ENCODE results near the gene AMN. TPM values are rescaled to one million over a fixed set of nuclear protein-coding genes. Genes with fewer than 3 reads are reported as not detected.

Gene AMN
- total RNA-seq, 4 donors from 2014 or later = 0.11 to 0.32 TPM; not detected in 2

DNA sequence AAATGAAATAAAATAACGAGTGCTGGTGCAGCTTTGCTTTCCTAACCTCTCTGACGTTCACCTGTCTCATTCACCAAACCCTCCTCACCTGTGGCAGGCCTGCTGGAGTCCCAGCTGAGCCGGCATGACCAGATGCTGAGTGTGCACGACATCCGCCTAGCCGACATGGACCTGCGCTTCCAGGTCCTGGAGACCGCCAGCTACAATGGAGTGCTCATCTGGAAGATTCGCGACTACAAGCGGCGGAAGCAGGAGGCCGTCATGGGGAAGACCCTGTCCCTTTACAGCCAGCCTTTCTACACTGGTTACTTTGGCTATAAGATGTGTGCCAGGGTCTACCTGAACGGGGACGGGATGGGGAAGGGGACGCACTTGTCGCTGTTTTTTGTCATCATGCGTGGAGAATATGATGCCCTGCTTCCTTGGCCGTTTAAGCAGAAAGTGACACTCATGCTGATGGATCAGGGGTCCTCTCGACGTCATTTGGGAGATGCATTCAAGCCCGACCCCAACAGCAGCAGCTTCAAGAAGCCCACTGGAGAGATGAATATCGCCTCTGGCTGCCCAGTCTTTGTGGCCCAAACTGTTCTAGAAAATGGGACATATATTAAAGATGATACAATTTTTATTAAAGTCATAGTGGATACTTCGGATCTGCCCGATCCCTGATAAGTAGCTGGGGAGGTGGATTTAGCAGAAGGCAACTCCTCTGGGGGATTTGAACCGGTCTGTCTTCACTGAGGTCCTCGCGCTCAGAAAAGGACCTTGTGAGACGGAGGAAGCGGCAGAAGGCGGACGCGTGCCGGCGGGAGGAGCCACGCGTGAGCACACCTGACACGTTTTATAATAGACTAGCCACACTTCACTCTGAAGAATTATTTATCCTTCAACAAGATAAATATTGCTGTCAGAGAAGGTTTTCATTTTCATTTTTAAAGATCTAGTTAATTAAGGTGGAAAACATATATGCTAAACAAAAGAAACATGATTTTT lies 17.1 kb upstream of the AMN start:
- 95% methylated on average over 38 of the region's 38 CpGs for WGBS
- Histone ChIP-seq H3K9me3 (no peaks in the 10 kb centered on the region), H3K4me1 (no peaks in the 10 kb centered on the region), H3K36me3 (peaks cover 12 to 54% (median 27%) of the 10 kb centered on the region in 4 donors), H3K4me3 (no peak overlapping the region), H3K27me3 (no peaks in the 10 kb centered on the region), H3K27ac (replicated peaks in 1 of 4) (no peak overlapping the region)
- no peak for DNase-seq (ENCODE audit: extremely low spot score)
- TF ChIP-seq, protein P1, sequence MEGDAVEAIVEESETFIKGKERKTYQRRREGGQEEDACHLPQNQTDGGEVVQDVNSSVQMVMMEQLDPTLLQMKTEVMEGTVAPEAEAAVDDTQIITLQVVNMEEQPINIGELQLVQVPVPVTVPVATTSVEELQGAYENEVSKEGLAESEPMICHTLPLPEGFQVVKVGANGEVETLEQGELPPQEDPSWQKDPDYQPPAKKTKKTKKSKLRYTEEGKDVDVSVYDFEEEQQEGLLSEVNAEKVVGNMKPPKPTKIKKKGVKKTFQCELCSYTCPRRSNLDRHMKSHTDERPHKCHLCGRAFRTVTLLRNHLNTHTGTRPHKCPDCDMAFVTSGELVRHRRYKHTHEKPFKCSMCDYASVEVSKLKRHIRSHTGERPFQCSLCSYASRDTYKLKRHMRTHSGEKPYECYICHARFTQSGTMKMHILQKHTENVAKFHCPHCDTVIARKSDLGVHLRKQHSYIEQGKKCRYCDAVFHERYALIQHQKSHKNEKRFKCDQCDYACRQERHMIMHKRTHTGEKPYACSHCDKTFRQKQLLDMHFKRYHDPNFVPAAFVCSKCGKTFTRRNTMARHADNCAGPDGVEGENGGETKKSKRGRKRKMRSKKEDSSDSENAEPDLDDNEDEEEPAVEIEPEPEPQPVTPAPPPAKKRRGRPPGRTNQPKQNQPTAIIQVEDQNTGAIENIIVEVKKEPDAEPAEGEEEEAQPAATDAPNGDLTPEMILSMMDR (IDR thresholded peaks at IDR 0.05) = no peak
- no peak for TF ChIP-seq POLR2AphosphoS5 (IDR thresholded peaks at IDR 0.05)
- no peak for TF ChIP-seq POLR2A (IDR thresholded peaks at IDR 0.05; ENCODE audit: low read depth)
- TF ChIP-seq EP300 (IDR thresholded peaks at IDR 0.05) = no peak
- intact Hi-C loops (cut with DNase I) = no loop called here

DNA sequence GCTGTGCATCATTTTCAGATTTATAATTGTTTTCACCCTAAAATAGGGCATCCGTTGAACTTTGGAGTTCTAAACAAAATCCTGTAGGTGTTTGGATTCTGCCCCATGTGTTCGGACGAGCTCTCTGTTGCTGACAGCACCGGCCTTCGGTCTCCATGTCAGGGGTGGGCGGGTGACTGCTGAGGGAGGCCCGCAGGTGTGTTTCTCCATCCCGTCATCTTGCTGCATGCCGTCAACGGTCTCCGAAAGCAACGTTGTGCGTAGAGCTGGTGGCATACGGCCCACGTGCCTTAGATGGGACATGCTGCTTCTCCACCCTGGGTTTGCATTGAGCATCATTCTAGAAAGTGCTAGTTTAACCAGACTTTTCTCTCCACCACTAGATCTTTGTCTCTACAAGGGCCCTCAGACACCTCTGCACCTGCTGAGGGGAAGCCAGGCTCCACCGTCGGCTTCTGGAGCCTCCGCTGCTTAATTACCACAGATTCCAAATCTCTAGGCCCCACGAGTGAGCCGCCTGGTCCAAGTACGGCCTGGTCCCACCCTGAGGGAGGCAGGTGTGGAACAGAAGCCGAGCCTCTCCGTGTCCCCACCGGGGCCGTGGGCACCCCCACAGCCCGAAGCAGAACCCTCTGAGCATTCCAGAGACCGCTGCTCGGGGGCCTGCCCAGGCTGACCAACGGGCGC lies 15.7 kb upstream of the AMN start:
- no peak for DNase-seq (ENCODE audit: extremely low spot score)
- Histone ChIP-seq H3K27ac (replicated peaks in 1 of 4) (no peak overlapping the region), H3K36me3 (peaks cover 12 to 45% (median 25%) of the 10 kb centered on the region in 4 donors), H3K9me3 (no peaks in the 10 kb centered on the region), H3K4me3 (no peak overlapping the region), H3K27me3 (no peaks in the 10 kb centered on the region), H3K4me1 (no peaks in the 10 kb centered on the region)
- intact Hi-C loops (cut with DNase I) = no loop called here
- WGBS = 94% methylated on average over 28 of the region's 30 CpGs
- TF ChIP-seq EP300 (IDR thresholded peaks at IDR 0.05) = no peak
- no peak for TF ChIP-seq POLR2AphosphoS5 (IDR thresholded peaks at IDR 0.05)
- TF ChIP-seq, protein P1 (IDR thresholded peaks at IDR 0.05) = no peak
- TF ChIP-seq POLR2A (IDR thresholded peaks at IDR 0.05; ENCODE audit: low read depth) = no peak

DNA sequence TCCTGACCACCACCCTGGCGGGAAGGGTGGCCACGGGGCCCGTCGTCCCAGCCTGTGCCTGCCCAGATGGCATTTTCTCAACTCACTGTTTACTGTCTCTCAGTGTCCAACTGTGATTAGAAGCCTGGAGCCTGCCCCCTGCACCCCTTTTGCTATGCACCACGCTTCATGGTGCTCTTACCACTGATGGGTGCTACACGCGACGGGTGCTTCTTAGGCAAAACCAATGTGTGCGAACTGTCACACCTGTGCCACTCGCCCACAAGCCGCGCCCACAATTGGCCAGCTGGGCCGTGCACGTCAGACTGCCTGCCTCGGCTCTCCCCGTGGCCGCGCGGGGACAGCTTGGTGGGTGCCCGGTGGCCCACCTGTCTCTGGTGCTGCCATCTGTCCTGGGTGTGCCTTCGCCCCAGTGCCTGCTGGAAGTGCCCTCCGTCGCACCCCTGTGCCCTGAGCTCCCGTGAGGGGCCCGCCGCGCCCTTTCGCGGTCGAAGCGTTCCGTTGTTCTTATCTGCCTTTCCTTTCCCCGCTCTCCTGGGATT lies 15.1 kb upstream of the AMN start:
- H3K4me3 ChIP-seq = no peak overlapping the region
- H3K36me3 ChIP-seq = peaks cover 12 to 45% (median 25%) of the 10 kb centered on the region in 4 donors
- no peaks in the 10 kb centered on the region for H3K27me3 ChIP-seq
- no peaks in the 10 kb centered on the region for H3K4me1 ChIP-seq
- no peak for DNase-seq (ENCODE audit: extremely low spot score)
- H3K27ac ChIP-seq (replicated peaks in 1 of 4) = no peak overlapping the region
- intact Hi-C loops (cut with DNase I) = no loop called here
- H3K9me3 ChIP-seq = no peaks in the 10 kb centered on the region
- TF ChIP-seq, protein P1 (IDR thresholded peaks at IDR 0.05) = no peak
- TF ChIP-seq POLR2AphosphoS5 (IDR thresholded peaks at IDR 0.05) = no peak
- no peak for TF ChIP-seq POLR2A (IDR thresholded peaks at IDR 0.05; ENCODE audit: low read depth)
- no peak for TF ChIP-seq EP300 (IDR thresholded peaks at IDR 0.05)
- 96% methylated on average over 33 of the region's 33 CpGs for WGBS

DNA sequence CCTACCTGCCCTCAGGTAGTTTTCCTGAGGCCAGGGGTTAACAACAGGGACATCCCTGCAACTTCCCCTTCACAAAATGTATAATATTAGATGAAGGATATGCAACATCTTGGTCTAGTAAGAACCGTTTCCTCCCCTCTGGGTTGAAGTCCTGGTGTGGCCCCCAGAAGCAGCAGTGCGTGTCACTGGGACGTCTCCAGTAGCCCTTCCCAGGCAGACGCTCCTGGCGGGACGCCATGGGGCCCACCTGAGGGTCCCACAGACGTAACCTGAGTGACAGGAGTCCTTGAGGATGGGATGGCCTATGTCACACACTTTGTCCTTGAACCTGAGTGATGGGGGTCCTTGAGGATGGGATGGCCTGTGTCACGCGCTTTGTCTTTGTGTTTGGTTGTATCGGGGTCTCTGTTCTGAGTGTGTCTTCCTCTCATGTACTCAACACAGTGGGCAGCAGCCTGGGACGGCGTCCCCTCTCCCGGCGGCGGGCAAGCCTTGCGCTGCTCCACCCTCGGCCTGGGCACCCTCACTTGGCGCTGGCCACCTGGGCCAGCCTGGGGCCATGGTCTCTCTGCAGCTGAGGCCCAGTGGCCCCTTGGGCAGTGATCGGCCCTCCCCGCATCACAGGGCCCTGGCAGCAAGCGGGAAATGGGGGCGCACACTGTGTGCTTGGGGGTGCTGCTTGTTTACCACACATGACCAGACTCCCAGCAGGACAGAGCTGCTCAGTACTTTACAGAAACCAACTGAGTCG lies 14.3 kb upstream of the AMN start:
- Histone ChIP-seq H3K27me3 (no peaks in the 10 kb centered on the region), H3K4me1 (no peaks in the 10 kb centered on the region), H3K4me3 (no peak overlapping the region), H3K9me3 (no peaks in the 10 kb centered on the region), H3K27ac (replicated peaks in 1 of 4) (no peak overlapping the region), H3K36me3 (peaks cover 12 to 39% (median 24%) of the 10 kb centered on the region in 4 donors)
- WGBS = 89% methylated on average over 12 of the region's 23 CpGs
- DNase-seq (ENCODE audit: extremely low spot score) = no peak
- intact Hi-C loops (cut with DNase I) = no loop called here
- TF ChIP-seq, protein P1 (IDR thresholded peaks at IDR 0.05) = no peak
- TF ChIP-seq POLR2AphosphoS5 (IDR thresholded peaks at IDR 0.05) (no peak), EP300 (IDR thresholded peaks at IDR 0.05) (no peak), POLR2A (IDR thresholded peaks at IDR 0.05; ENCODE audit: low read depth) (no peak)
